Common myeloid progenitor, CD34-positive (primary cell): ENCODE results near the gene ALDH1A1.

Source experiments
- CTCF ChIA-PET: fragments of 350-600 bp; sonication (Branson Sonifier 250); formaldehyde crosslinking; loops from one replicate; lab custom pipeline; 2021; ENCODE audit warnings: antibody characterized with exemption; lab: Charles Lee
- POLR2A ChIA-PET: fragments of 350-600 bp; sonication (Branson Sonifier 250); formaldehyde crosslinking; loops from one replicate; lab custom pipeline; 2021; ENCODE audit warnings: antibody characterized with exemption; lab: Charles Lee
- DNase-seq, 3 donors: peaks; one replicate each; pipeline versions ENCODE4 v3.0.0 to v3.0.0-alpha.2; 2013
- H3K27ac ChIP-seq, 2 experiments: 1 replicate in 1 of 2; 2 replicates in 1 of 2; pipeline ENCODE4 v1.7.0; 2013; ENCODE audit warnings: inconsistent platforms in 2 of 2, low read length in 2 of 2, mild to moderate bottlenecking in 2 of 2, low read depth in 1 of 2, moderate library complexity in 1 of 2; ENCODE audit not compliant: severe bottlenecking in 2 of 2, insufficient read depth in 1 of 2, poor library complexity in 1 of 2
- H3K27me3 ChIP-seq, 5 experiments: replicated peaks in 2 of 5; 1 replicate in 3 of 5; 2 replicates in 2 of 5; pipeline versions ENCODE4 v1.6.1 to v1.7.0; 2013; ENCODE audit warnings: low read length in 4 of 5, mild to moderate bottlenecking in 2 of 5, moderate library complexity in 2 of 5, inconsistent platforms in 1 of 5; ENCODE audit not compliant: insufficient read depth in 5 of 5, control insufficient read depth in 4 of 5
- H3K36me3 ChIP-seq, 4 experiments: 1 replicate in 2 of 4; 2 replicates in 2 of 4; pipeline versions ENCODE4 v1.6.1 to v1.7.0; 2013; ENCODE audit warnings: low read length in 3 of 4, control low read depth in 1 of 4, mild to moderate bottlenecking in 1 of 4; ENCODE audit not compliant: control insufficient read depth in 4 of 4, insufficient read depth in 4 of 4
- H3K4me1 ChIP-seq, 4 experiments: 1 replicate in 3 of 4; 2 replicates in 1 of 4; pipeline versions ENCODE4 v1.6.1 to v1.7.1; 2013; ENCODE audit warnings: low read length in 3 of 4, mild to moderate bottlenecking in 3 of 4, control low read depth in 1 of 4, inconsistent platforms in 1 of 4, moderate library complexity in 1 of 4; ENCODE audit not compliant: control insufficient read depth in 4 of 4, insufficient read depth in 4 of 4; ENCODE audit errors: control extremely low read depth in 1 of 4
- H3K4me3 ChIP-seq, 7 experiments: 1 replicate in 4 of 7; 2 replicates in 3 of 7; pipeline versions ENCODE4 v1.5.1 to v1.7.0; 2013; ENCODE audit warnings: mild to moderate bottlenecking in 7 of 7, low read length in 6 of 7, moderate library complexity in 6 of 7, inconsistent platforms in 2 of 7, low read depth in 2 of 7, control low read depth in 1 of 7; ENCODE audit not compliant: insufficient read depth in 4 of 7, control insufficient read depth in 1 of 7; ENCODE audit errors: extremely low read depth in 1 of 7
- H3K9me3 ChIP-seq, 5 experiments: 1 replicate in 4 of 5; 2 replicates in 1 of 5; pipeline versions ENCODE4 v1.6.1 to v1.7.1; 2013; ENCODE audit warnings: low read length in 4 of 5, mild to moderate bottlenecking in 2 of 5, inconsistent platforms in 1 of 5, low read depth in 1 of 5, moderate library complexity in 1 of 5; ENCODE audit not compliant: control insufficient read depth in 4 of 5, insufficient read depth in 2 of 5; ENCODE audit errors: control extremely low read depth in 1 of 5
- WGBS: methylation state at CpG from one replicate; pipeline ENCODE4 v1.1.5; 2013; ENCODE audit not compliant: insufficient coverage; 5-methylcytosine and 5-hydroxymethylcytosine counted together

Gene ALDH1A1

GRCh38 chr9:72923077-72923476 lies 29.8 kb downstream of the ALDH1A1 start:
- Histone ChIP-seq H3K4me3 (no peak overlapping the region), H3K36me3 (peaks cover 2 to 72% (median 8%) of the 10 kb centered on the region in 4 experiments), H3K4me1 (no peaks in the 10 kb centered on the region), H3K27ac (no peak overlapping the region), H3K27me3 (no peaks in the 10 kb centered on the region), H3K9me3 (no peaks in the 10 kb centered on the region)
- no peak for DNase-seq
- CTCF ChIA-PET, result no interaction called here
- no CpG with 5 or more reads among the region's 1 CpG for WGBS
- POLR2A ChIA-PET, result interaction anchor here (0.6 kb wide), 1 partner anchor 82 kb away, joined by 3 read pairs; no protein-coding TSS in a partner anchor

GRCh38 chr9:72921888-72922654 lies 30.8 kb downstream of the ALDH1A1 start:
- WGBS, result 93% methylated on average over 3 of the region's 5 CpGs
- CTCF ChIA-PET, result interaction anchor here (0.8 kb wide), 2 partner anchors 12 to 86 kb away, joined by 3 to 4 read pairs; no protein-coding TSS in a partner anchor

GRCh38 chr9:72919246-72919945 lies 33.5 kb downstream of the ALDH1A1 start:
- H3K27me3 ChIP-seq, result no peaks in the 10 kb centered on the region
- no peaks in the 10 kb centered on the region for H3K4me1 ChIP-seq
- POLR2A ChIA-PET, result no interaction called here
- no peak overlapping the region for H3K27ac ChIP-seq
- no peak overlapping the region for H3K4me3 ChIP-seq
- DNase-seq, result no peak
- H3K9me3 ChIP-seq, result no peaks in the 10 kb centered on the region
- H3K36me3 ChIP-seq, result peaks cover 7 to 64% (median 13%) of the 10 kb centered on the region in 4 experiments
- CTCF ChIA-PET, result interaction anchor here (1.0 to 1.7 kb wide), 3 partner anchors 18 to 102 kb away, joined by 4 to 6 read pairs (median 4); no protein-coding TSS in a partner anchor
- 100% methylated on average over 2 of the region's 4 CpGs for WGBS

More at GRCh38 chr9:72921888-72922654, 30.8 kb downstream of the ALDH1A1 start:
- Histone ChIP-seq H3K27me3 (no peaks in the 10 kb centered on the region), H3K36me3 (peaks cover 0 to 66% (median 8%) of the 10 kb centered on the region in 4 experiments), H3K4me3 (no peak overlapping the region), H3K9me3 (no peaks in the 10 kb centered on the region), H3K4me1 (no peaks in the 10 kb centered on the region), H3K27ac (no peak overlapping the region)
- POLR2A ChIA-PET, result interaction anchor here (0.6 kb wide), 1 partner anchor 83 kb away, joined by 3 read pairs; no protein-coding TSS in a partner anchor
- no peak for DNase-seq

DNA sequence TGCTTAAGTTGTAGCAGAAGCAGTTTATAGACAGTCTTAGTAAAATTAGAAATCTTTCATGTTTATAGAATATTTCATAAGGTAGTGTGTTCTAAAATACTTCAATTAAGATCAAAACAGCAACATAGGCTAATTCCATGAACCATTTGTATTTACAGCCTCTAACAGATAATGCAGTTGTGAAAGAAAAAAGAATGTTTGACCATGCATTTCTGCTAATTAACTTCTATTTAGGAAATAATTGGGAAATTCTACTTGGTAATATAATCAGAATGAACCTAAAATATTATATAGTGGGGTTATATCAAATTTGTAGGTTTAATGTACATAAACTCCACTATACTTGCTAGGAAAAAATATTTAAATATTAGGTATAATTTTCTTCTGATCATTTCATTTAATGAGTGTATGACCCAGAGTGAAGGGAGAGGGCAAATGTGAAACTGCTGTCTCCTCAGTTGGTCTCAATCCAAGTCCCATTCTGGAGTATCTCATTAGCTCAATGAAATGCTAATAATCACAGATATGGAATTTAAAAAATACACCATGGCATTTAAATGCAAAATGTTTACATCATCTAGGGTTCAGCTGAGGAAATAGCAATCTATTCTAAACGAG lies 34.9 kb downstream of the ALDH1A1 start:
- DNase-seq, result no peak
- Histone ChIP-seq H3K4me1 (no peaks in the 10 kb centered on the region), H3K27me3 (no peaks in the 10 kb centered on the region), H3K36me3 (peaks cover 7 to 56% (median 13%) of the 10 kb centered on the region in 4 experiments), H3K27ac (no peak overlapping the region), H3K9me3 (no peaks in the 10 kb centered on the region), H3K4me3 (no peak overlapping the region)
- POLR2A ChIA-PET, result no interaction called here
- no CpG with 5 or more reads among the region's 1 CpG for WGBS
- CTCF ChIA-PET, result interaction anchor here (1.6 kb wide), 1 partner anchor 104 kb away, joined by 4 read pairs; no protein-coding TSS in a partner anchor

GRCh38 chr9:72915659-72916058 lies 37.2 kb downstream of the ALDH1A1 start:
- CTCF ChIA-PET, result interaction anchor here (0.7 to 1.5 kb wide), 2 partner anchors 10 to 107 kb away, joined by 3 to 4 read pairs; no protein-coding TSS in a partner anchor
- Histone ChIP-seq H3K4me3 (no peak overlapping the region), H3K4me1 (no peaks in the 10 kb centered on the region), H3K27me3 (no peaks in the 10 kb centered on the region), H3K27ac (no peak overlapping the region), H3K9me3 (no peaks in the 10 kb centered on the region), H3K36me3 (peaks cover 10 to 45% (median 12%) of the 10 kb centered on the region in 4 experiments)
- 100% methylated on average over 4 of the region's 5 CpGs for WGBS
- POLR2A ChIA-PET, result no interaction called here
- DNase-seq, result no peak

GRCh38 chr9:72914750-72915149 lies 38.1 kb downstream of the ALDH1A1 start:
- CTCF ChIA-PET, result interaction anchor here (1.5 to 1.8 kb wide), 2 partner anchors 18 to 108 kb away, joined by 4 to 5 read pairs; no protein-coding TSS in a partner anchor
- POLR2A ChIA-PET, result no interaction called here

More at GRCh38 chr9:72914750-72915149, 38.1 kb downstream of the ALDH1A1 start:
- DNase-seq, result no peak
- Histone ChIP-seq H3K4me3 (no peak overlapping the region), H3K36me3 (peaks cover 10 to 43% (median 12%) of the 10 kb centered on the region in 4 experiments), H3K27ac (no peak overlapping the region), H3K9me3 (no peaks in the 10 kb centered on the region), H3K4me1 (no peaks in the 10 kb centered on the region), H3K27me3 (no peaks in the 10 kb centered on the region)
- WGBS, result no CpG with 5 or more reads among the region's 2 CpGs
